ENCODE measurements around the gene FAM83E.
"Not testable (repeated sequence)": the region's sequence is repeated elsewhere in the genome, so short reads cannot be mapped to it uniquely, and the experiment has no call there.

Gene FAM83E

DNA sequence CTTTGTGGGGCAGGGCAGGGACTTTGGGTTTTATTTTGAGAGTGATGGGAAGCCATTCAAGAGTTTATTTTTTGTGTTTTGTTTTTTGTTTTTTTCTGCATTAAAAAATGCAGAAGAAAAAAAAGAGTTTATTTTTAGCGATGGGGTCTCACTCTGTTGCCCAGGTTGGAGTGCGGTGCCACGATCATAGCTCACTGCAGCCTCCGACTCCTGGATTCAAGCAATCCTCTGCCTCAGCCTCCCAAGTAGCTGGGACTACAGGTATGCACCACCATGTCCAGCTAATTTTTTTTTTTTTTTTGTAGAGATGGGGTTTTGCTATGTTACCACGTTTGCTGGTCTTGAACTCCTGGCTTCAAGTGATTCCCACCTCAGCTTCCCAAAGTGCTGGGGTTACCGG is 43.6 kb upstream of the FAM83E start:
- DNase-seq (ENCODE audit: extremely low read depth, low read depth), result no peak
- H3K4me3 ChIP-seq (replicated peaks; ENCODE audit: low read depth, low read length), result no peak overlapping the region
- TF ChIP-seq, protein P1, sequence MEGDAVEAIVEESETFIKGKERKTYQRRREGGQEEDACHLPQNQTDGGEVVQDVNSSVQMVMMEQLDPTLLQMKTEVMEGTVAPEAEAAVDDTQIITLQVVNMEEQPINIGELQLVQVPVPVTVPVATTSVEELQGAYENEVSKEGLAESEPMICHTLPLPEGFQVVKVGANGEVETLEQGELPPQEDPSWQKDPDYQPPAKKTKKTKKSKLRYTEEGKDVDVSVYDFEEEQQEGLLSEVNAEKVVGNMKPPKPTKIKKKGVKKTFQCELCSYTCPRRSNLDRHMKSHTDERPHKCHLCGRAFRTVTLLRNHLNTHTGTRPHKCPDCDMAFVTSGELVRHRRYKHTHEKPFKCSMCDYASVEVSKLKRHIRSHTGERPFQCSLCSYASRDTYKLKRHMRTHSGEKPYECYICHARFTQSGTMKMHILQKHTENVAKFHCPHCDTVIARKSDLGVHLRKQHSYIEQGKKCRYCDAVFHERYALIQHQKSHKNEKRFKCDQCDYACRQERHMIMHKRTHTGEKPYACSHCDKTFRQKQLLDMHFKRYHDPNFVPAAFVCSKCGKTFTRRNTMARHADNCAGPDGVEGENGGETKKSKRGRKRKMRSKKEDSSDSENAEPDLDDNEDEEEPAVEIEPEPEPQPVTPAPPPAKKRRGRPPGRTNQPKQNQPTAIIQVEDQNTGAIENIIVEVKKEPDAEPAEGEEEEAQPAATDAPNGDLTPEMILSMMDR (IDR thresholded peaks at IDR 0.05; ENCODE audit: low read depth, low read length, missing control alignments), result no peak

DNA sequence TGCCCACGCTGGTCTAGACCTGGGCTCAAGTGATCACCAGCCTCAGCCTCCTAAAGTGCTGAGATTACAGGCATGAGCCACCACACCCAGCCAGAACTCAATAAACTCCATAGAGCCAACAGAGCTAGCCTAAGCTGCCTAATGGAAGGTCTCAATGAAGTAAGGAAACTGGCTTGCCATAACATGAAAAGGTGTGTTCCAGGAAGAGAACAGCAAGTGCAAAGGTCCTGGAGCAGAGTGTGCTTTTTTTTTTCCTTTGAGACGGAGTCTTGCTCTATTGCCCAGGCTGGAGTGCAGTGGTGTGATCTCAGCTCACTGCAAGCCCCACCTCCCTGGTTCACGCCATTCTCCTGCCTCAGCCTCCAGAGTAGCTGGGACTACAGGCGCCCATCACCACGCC is 43.0 kb upstream of the FAM83E start:
- DNase-seq (ENCODE audit: extremely low read depth, low read depth); H3K4me3 ChIP-seq (replicated peaks; ENCODE audit: low read depth, low read length): not testable (repeated sequence)

DNA sequence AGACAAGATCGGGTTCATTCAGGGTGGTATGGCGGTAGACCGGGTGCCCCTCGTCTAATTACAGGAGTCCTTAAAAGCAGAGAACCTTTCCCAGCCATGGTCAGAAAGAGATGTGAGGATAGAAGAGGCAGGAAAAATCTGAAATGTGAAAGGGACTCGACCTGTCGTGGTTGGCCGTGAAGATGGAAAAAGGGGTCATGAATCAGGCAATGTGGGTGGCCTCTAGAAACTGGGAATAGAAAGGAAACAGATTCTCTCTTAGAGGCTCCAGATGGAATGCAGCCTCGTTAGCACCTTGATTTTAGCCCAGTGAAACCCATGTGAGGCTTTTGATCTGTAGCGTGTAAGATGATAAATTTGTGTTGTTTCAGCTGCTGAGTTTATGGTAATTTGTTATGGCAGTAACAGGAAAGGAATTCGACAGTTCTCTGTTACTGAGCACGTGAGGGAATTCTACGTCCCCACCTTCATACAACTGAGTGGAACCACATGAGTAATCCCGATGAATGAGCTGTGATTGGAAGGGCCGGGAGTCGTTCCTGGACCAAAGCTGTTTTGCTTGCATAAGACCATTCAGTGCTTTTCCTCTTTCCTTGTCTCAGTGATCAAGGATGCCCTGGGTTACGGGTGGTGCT is 42.1 kb upstream of the FAM83E start:
- H3K4me3 ChIP-seq (replicated peaks; ENCODE audit: low read depth, low read length), result no peak overlapping the region
- TF ChIP-seq, protein P1 (IDR thresholded peaks at IDR 0.05; ENCODE audit: low read depth, low read length, missing control alignments), result no peak
- DNase-seq (ENCODE audit: extremely low read depth, low read depth), result peak; percentile 84

DNA sequence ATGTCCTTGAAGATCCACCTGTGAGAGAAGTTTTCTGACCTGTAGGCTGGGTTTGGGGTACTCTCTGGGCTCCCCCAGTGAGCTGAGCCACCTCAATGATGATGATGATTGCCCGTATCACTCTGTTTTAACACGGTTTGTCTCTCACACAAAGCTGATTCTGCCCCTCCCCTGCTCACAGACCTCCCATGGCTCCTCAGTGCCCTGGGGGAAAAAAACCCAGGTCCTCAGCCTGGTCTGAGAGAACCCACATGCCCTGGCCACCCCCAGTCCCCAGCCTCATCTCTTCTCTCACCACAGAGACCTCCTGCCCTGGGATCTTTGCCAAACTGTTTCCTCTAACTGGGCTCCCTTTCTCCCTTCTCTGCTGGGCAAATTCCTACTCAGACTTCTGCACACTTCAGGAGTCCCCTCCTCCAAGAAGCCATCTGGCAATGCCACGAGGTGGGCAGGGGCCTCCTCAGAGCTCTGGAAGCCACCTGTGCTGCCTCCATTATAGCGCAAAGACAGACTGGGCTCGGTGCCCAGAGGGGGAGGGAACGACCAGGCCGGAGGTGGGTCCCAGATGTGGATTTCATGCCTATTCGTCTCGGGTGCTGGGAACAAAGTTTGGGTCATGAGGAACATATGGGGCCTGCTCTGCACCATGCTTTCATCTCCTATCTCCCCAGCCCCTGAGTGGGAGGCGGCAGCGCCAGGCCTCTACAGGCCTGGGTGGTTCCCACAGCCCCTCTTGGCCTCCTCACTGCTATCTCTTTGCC is 39.6 kb upstream of the FAM83E start:
- H3K4me3 ChIP-seq (replicated peaks; ENCODE audit: low read depth, low read length), result no peak overlapping the region
- peak; percentile 80 for DNase-seq (ENCODE audit: extremely low read depth, low read depth)
- TF ChIP-seq, protein P1 (IDR thresholded peaks at IDR 0.05; ENCODE audit: low read depth, low read length, missing control alignments), result no peak

DNA sequence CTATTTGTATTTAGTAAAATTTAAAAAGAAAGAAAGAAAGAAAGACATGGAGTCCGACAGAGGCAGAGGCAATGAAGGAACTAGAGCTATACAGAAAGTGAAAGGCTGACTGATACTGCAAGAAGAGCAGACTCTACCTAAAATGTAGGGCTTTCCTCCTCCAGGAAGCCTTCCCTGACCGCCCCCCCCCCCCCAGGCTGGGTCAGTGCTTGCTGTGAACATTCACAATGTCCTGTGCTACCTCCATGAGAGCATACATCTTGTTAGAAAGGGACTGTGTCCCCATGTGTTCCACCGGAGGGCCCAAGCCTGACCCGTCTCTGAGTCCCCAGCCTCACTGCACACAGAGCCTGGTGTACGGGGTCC is 36.8 kb upstream of the FAM83E start:
- TF ChIP-seq, protein P1 (IDR thresholded peaks at IDR 0.05; ENCODE audit: low read depth, low read length, missing control alignments), result no peak
- DNase-seq (ENCODE audit: extremely low read depth, low read depth), result no peak

DNA sequence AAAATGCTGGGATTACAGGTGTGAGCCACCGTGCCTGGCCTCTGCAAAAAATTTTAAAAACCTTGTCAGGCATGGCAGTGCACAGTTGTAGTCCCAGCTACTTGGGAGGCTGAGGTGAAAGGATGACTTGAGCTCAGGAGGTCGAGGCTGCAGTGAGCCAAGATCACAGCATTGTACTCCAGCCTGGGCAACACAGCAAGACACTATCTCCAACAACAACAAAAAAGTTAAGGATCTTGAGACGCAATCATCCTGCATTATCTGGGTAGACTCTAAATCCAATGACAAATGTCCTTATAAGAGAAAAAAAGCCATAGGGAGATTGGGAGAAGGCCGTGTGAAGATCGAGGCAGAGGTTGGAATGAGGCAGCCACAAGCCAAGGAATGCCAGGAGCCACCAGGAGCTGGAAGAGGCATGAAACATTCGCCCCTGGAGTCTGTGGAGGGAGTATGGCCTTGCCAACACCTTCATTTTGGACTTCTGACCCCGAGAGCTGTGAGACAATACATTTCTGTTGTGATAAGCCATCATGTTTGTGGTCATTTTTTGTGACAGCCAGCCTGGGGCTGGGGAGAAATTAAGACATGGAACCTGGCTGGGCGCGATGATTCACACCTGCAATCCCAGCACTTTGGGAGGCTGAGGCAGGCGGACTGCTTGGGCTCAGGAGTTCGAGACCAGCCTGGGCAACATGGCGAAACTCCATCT is 36.3 kb upstream of the FAM83E start:
- no peak for DNase-seq (ENCODE audit: extremely low read depth, low read depth)
- TF ChIP-seq, protein P1 (IDR thresholded peaks at IDR 0.05; ENCODE audit: low read depth, low read length, missing control alignments), result no peak
- no peak overlapping the region for H3K4me3 ChIP-seq (replicated peaks; ENCODE audit: low read depth, low read length)

More for the DNA sequence above, 36.8 kb upstream of the FAM83E start:
- no peak overlapping the region for H3K4me3 ChIP-seq (replicated peaks; ENCODE audit: low read depth, low read length)

DNA sequence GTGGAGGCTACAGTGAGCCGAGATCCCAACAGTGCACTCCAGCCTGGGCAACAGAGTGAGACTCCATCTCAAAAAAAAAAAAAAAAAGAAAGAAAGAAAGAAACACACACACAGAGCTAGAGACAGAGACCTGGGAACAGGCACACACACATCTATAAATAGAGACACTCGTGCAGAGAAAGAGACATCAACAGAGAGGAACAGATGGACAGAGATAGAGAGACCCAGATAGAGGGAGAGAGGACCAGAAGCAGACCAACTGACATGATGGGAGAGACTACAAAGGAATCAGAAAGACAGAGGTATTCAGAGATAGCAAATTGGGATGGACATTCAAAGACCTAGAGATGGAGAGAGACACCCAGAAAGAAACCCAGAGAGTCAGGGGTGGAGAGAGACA is 33.3 kb upstream of the FAM83E start:
- TF ChIP-seq, protein P1 (IDR thresholded peaks at IDR 0.05; ENCODE audit: low read depth, low read length, missing control alignments), result no peak
- H3K4me3 ChIP-seq (replicated peaks; ENCODE audit: low read depth, low read length), result no peak overlapping the region
- no peak for DNase-seq (ENCODE audit: extremely low read depth, low read depth)

Data from HFF-Myc (cell line).